GM23248 (cell line): ENCODE results near the gene LEFTY1.

ENCODE experiments used
- EZH2 ChIP-seq: fragments of 200-600 bp; sonication (generic); IDR thresholded peaks from 2 replicates; pipeline ENCODE4 v1.6.1; 2018; ENCODE audit warnings: antibody characterized with exemption, mild to moderate bottlenecking; ENCODE audit not compliant: insufficient read depth, poor library complexity, severe bottlenecking
- EZH2phosphoT487 ChIP-seq: fragments of 200-600 bp; sonication (generic); IDR thresholded peaks from 2 replicates; pipeline ENCODE4 v1.6.1; 2018; ENCODE audit warnings: antibody characterized with exemption, moderate library complexity, mild to moderate bottlenecking, low read depth; ENCODE audit not compliant: insufficient read depth

- TF ChIP-seq EZH2, result no peak
- TF ChIP-seq EZH2phosphoT487, result no peak
Observed at GRCh38 chr1:225849925-225850324, 39.0 kb downstream of the LEFTY1 start.
